Stimulated activated CD4-positive, alpha-beta T cell treated with anti-CD3 and anti-CD28 coated beads, Interleukin-15, amount 100 ng/mL, for 1 hour (primary cell): ENCODE measurements around the gene IFI27L2.
"Not testable (repeated sequence)": the region's sequence is repeated elsewhere in the genome, so short reads cannot be mapped to it uniquely, and the experiment has no call there.

ENCODE experiments used
- DNase-seq, 2 donors: peaks; one replicate each; pipeline ENCODE4 v3.0.0-alpha.2; 2020; ENCODE audit warnings: low read depth in 1 of 2, low spot score in 1 of 2

The IFI27L2 gene, protein sequence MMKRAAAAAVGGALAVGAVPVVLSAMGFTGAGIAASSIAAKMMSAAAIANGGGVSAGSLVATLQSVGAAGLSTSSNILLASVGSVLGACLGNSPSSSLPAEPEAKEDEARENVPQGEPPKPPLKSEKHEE

DNA sequence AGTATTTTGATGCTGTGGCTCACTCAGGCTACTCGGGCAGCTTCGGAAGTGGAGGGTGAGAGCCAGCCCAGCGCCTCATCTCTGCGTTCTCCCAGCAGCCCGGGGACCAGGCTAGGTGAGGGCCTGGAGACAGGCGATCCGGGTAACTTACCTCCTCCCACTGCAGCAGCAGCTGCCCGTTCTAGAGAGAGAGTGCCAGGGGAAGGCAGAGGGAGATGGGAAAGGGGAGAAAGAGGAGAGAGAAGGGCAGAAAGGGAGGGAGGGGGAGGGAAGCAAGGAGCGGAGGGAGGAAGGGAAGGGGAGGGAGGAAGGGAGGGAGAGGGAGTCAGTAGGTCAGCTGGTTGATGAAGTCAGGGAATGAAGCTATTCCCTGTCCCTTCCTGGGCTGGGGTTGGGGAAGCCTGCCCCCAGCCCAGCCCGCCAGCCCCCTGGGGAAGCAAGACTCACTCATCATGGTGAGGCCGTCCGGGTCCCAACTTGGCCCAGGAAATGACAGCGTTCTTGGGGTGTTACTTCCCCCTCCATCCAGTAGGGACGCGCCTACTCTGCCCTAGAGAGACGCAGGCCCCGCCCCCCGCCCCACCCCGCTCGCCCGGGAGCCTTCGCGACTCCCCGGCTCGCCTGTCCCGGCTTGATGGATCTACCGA, at the start of gene IFI27L2:
Gene IFI27L2, minus strand, starts transcription at position 494 of the 647 bp plus-strand sequence. Its CDS starts 40 bp downstream, at position 454.
- DNase-seq: peak; percentile 25 to 44

DNA sequence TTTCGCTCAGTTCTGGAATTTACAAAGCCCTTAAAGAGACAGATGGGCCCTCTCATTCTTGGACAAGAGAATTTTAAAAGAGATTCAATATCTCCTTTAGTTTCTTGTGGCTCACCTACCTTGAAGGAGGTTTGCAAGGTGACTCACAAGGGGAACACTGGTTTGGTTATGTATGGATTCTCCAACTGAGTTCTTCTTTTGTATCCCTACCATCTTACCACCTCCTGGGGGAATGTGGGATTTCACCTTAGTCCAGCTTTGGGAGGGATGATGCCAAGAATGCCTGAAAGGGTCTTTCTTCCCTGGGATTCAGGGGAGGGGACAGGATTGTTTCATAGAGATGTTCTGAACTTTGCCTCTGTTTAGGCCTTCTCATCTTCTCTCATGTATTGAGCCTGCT, 48.4 kb upstream of the IFI27L2 start:
- DNase-seq: no peak

DNA sequence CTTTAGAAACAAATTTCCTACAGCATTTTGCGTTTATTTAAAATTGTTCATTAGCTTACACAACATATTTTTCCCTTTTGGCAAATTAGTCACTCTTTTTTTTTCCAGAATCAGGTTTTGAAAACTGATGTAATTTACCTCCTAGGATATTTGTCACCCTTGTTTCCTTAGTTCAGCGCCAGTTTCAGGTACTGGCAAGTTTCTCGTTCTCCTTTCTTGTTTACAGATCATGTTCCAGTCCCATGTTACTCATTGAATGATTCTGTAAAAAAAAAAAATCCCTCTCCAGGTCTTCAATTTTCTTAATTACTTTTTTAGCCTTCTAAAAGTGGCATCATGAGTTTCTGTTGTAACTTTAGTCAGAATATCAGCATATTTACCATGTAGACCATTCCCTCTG, 47.4 kb upstream of the IFI27L2 start:
- DNase-seq: no peak

- no peak for DNase-seq
Observed at GRCh38 chr14:94175747-94176146, 46.3 kb upstream of the IFI27L2 start.

GRCh38 chr14:94175011-94175745, 45.8 kb upstream of the IFI27L2 start:
- no peak for DNase-seq

- DNase-seq: no peak
Observed at GRCh38 chr14:94174604-94175010, 45.2 kb upstream of the IFI27L2 start.

GRCh38 chr14:94173885-94174603, 44.6 kb upstream of the IFI27L2 start, which contains the start of gene PPP4R4:
Gene PPP4R4 (plus strand): TSS chr14:94174322. CDS start chr14:94174466, 144 bp downstream.
- DNase-seq: peak; percentile 73 to 75

DNA sequence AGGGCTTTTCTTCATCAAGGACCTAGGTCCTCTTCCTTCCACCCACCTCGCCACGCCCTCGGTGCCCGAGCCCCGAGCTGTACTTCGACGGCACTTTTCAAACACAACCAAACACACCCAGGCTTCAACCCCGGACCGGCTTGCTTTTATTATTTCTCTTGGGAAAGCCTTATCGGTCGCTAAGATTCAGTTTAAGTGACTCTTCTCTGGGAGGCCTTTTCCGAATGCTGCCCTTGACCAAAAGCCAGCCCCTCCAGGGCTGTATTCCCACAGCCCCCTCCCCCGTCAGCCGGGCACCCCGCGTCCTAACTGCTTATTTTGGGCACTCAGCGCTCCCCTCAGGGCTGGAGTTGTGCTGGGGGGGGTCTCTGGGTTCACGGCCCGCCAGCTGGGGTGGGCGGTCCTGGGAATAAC, 44.1 kb upstream of the IFI27L2 start:
- DNase-seq: no peak

DNA sequence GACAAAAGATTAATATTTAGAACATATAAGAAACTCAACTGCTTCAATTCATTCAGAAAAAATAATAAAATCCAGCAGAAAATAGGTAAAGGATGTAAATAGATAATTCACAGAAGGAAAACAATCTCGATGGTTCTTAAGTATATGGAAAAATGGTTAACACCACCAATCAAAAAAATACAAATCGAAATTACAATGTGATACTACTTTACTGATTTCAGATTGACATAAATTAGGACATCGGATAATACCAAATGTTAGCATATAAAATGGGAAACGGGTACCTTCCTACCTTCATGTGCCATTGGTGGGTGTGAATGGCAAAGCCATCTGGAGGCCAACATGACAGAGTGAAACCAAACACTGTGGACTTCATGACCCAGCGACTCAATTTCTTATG, 43.1 kb upstream of the IFI27L2 start:
- DNase-seq: no peak

- DNase-seq: no peak
Observed at GRCh38 chr14:94171208-94171607, 41.8 kb upstream of the IFI27L2 start.

GRCh38 chr14:94170136-94170535, 40.7 kb upstream of the IFI27L2 start:
- no peak for DNase-seq

GRCh38 chr14:94165744-94166143, 36.3 kb upstream of the IFI27L2 start:
- no peak for DNase-seq

DNA sequence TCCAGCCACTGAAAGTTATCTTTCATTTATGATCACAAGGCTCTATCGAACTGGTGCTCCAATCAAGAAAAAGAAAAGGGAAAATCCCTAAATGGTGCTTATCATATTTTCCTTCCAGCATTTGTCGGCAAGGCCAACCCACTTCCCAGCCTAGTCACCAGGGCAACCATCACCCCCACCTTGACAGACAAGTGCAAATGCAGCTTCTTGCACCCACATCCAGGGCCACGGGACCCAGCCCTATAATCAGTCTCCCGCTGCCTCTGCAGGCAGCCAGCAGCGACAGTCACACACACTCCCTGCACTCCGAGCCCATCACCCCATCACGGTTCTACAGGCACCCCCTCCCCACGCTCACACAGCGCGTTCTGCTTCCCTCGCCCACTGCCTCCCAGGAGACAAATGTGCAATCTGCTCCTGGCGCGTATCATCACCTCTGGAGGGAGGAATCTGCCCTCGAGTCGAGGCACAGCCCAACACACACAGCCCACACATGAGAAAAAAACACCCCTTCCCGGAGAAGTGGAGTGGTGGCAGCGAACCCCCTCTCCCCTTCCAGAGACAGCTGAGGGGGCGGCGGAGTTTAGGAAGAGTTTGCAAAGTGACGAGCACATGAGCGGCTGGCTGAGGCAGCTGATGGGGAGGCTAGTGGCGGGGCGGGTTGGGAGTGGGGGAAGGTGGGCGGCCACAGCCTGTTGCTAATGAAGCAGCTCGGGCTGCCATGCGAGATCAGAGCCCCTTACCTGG, 35.5 kb upstream of the IFI27L2 start:
- no peak for DNase-seq

DNA sequence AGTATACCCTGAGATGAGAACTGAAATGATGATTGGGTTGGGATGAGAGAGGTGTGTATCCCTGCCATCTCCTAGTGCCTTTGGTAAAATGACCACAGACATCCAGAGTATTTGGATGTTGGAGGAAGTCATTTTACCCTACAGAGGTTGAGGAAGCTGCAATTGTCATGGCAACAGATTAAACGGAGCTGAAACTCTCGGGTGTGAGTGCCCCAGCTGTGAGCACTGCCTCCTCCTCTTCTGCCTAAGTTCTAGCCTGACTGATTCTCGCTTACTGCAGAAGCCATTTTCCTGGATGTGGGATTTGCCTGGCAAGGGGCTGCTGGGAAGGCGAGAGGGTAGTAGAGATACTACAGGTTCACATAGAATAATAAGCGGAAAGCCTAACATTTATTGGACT, 34.4 kb upstream of the IFI27L2 start:
- DNase-seq: no peak

DNA sequence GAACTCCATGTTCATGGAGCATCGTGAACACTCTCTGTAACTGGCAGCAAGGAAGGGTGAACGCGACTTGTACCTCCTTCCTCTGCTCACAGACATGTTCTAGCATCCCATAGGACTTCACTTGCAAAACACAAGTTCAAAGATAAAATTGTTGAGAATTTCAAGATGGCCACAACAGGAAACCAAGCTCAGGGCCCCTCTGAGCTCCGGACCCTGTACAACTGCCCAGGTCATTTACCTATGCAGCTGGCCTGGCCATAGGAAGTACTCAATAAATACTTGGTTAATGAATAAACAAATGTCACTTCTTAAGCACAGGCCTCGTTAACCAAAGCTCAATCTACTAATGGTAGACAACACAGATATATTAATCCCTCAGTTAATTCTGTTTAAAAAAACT, 33.1 kb upstream of the IFI27L2 start:
- DNase-seq: no peak

DNA sequence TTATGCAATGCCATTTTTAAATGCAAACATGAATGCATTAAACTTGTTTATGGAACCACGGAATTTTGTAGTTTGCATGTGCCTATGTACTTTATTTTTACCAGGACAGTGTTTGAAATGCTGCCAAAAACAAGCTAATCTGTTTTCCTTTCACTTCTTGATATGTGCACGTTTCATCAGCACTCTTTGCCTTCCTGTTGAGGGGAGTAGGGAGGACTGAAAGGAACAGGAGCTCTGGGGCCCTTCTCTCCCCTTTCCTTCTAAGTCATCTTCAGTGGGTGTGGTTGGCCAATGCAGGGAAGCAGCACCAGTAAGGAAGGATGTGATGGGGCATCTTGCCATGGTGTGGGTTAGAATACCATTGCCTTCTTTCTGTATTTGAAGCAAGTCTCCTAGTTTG, 32.6 kb upstream of the IFI27L2 start:
- DNase-seq: no peak

GRCh38 chr14:94161058-94161457, 31.7 kb upstream of the IFI27L2 start:
- DNase-seq: no peak

- no peak for DNase-seq
Observed at GRCh38 chr14:94158239-94158883, 29.0 kb upstream of the IFI27L2 start.

GRCh38 chr14:94157197-94157596, 27.8 kb upstream of the IFI27L2 start:
- DNase-seq: no peak

DNA sequence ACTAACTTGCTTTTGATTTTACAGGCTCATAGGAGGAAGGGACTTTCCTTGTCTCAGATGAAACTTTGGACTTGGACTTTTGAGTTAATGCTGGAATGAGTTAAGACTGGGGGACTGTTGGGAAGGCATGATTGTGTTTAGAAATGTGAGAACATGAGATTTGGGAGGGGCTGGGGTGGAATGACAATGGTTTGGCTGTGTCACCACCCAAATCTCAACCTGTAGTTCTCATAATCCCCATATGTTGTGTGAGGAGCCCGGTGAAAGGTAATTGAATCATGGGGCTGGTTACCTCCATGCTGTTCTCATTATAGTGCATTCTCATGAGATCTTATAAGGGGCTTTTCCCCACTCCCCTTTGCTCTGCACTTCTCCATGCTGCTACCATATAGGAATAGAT, 26.7 kb upstream of the IFI27L2 start:
- not testable (repeated sequence) for DNase-seq
